Endothelial cell of umbilical vein (primary cell): ENCODE measurements around the gene BAD. TPM values are rescaled to one million over a fixed set of nuclear protein-coding genes. Genes with fewer than 3 reads are reported as not detected.

Experiments
- BruUV-seq: library from RNA; stranded (reverse); fragments of 400-500 nt; replicated peaks from 2 replicates; lab custom pipeline; 2021; lab: Mats Ljungman, UMichigan
- CTCF ChIA-PET: fragments of 300-600, 350-600 bp; sonication (Branson Sonifier 250); formaldehyde crosslinking; loops from one replicate; lab custom pipeline; 2021; ENCODE audit warnings: antibody characterized with exemption, inconsistent platforms; lab: Charles Lee
- POLR2A ChIA-PET: fragments of 300-600, 350-600 bp; sonication (Branson Sonifier 250); formaldehyde crosslinking; loops from one replicate; lab custom pipeline; 2021; ENCODE audit warnings: antibody characterized with exemption, inconsistent platforms; lab: Charles Lee
- DNase-seq: peaks from one replicate; pipeline ENCODE4 v3.0.0-alpha.2; 2011; ENCODE audit warnings: low read depth, low spot score
- FAIRE-seq: peaks from 2 replicates; lab custom pipeline; 2011; peaks lifted over from hg19 to GRCh38; lab: Jason Lieb, UNC
- H2AFZ ChIP-seq: 2 replicates; pipeline ENCODE4 v1.6.0; 2012; ENCODE audit warnings: low read depth, low read length, control low read depth, inconsistent platforms
- H3K27ac ChIP-seq: 2 replicates; pipeline ENCODE4 v1.5.1; 2011; ENCODE audit warnings: low read depth, mild to moderate bottlenecking, control low read depth, low read length, moderate library complexity; ENCODE audit not compliant: insufficient read depth
- H3K27me3 ChIP-seq, 2 experiments: 2 replicates each; pipeline versions ENCODE4 v1.6.0 to v1.6.1; 2011; ENCODE audit warnings: low read length in 2 of 2, mixed read lengths in 1 of 2; ENCODE audit not compliant: control insufficient read depth in 2 of 2, insufficient read depth in 2 of 2
- H3K36me3 ChIP-seq, 2 experiments: 2 replicates in 1 of 2; 3 replicates in 1 of 2; pipeline ENCODE4 v1.5.1; 2011; ENCODE audit warnings: low read length in 2 of 2, mild to moderate bottlenecking in 1 of 2, moderate library complexity in 1 of 2; ENCODE audit not compliant: control insufficient read depth in 2 of 2, insufficient read depth in 2 of 2; ENCODE audit errors: extremely low read depth in 1 of 2
- H3K4me1 ChIP-seq: 3 replicates; pipeline ENCODE4 v1.5.1; 2011; ENCODE audit warnings: mild to moderate bottlenecking, low read length; ENCODE audit not compliant: control insufficient read depth, insufficient read depth; ENCODE audit errors: extremely low read depth
- H3K4me2 ChIP-seq: 2 replicates; pipeline ENCODE4 v1.6.1; 2011; ENCODE audit warnings: low read length, control low read depth, mixed read lengths; ENCODE audit not compliant: insufficient read depth
- H3K4me3 ChIP-seq, 3 experiments: fragments of 200-600 bp in 1 of 3; sonication (generic), shearing (Covaris generic) in 1 of 3; replicated peaks in 1 of 3; 2 replicates each; pipeline ENCODE4 v1.5.1; 2011 to 2016; ENCODE audit warnings: control low read depth in 3 of 3, low read length in 3 of 3, mild to moderate bottlenecking in 2 of 3, inconsistent platforms in 1 of 3, low read depth in 1 of 3, moderate library complexity in 1 of 3; ENCODE audit not compliant: insufficient read depth in 1 of 3
- H3K79me2 ChIP-seq: 2 replicates; pipeline ENCODE4 v1.6.0; 2012; ENCODE audit warnings: low read length, inconsistent platforms; ENCODE audit not compliant: control insufficient read depth, insufficient read depth
- H3K9ac ChIP-seq: replicated peaks from 2 replicates; pipeline ENCODE3; 2011; ENCODE audit warnings: low read length, control low read depth; ENCODE audit not compliant: insufficient read depth; ENCODE audit errors: extremely low read depth
- H3K9me1 ChIP-seq: replicated peaks from 3 replicates; pipeline ENCODE4 v1.6.0; 2011; ENCODE audit warnings: mild to moderate bottlenecking, low read length; ENCODE audit not compliant: control insufficient read depth, insufficient read depth; ENCODE audit errors: extremely low read depth
- H3K9me3 ChIP-seq: replicated peaks from 2 replicates; pipeline ENCODE4 v1.5.1; 2012; ENCODE audit warnings: low read length, inconsistent platforms; ENCODE audit not compliant: control insufficient read depth, insufficient read depth
- H4K20me1 ChIP-seq: replicated peaks from 2 replicates; pipeline ENCODE3; 2011; ENCODE audit warnings: mild to moderate bottlenecking, low read length; ENCODE audit not compliant: control insufficient read depth, insufficient read depth; ENCODE audit errors: extremely low read depth
- EZH2 ChIP-seq: IDR thresholded peaks from 2 replicates; pipeline ENCODE4 v1.6.1; 2012; ENCODE audit warnings: borderline replicate concordance, low read depth, mild to moderate bottlenecking, moderate library complexity, low read length, inconsistent platforms; ENCODE audit not compliant: severe bottlenecking
- FOS ChIP-seq: IDR thresholded peaks from 2 replicates; pipeline ENCODE4 v1.6.1; 2011; ENCODE audit warnings: mild to moderate bottlenecking, low read length, moderate library complexity, borderline replicate concordance; ENCODE audit not compliant: insufficient read depth
- GATA2 ChIP-seq: IDR thresholded peaks from 2 replicates; pipeline ENCODE4 v1.7.0; 2011; ENCODE audit warnings: low read depth, mild to moderate bottlenecking, moderate library complexity, mixed read lengths, low read length; ENCODE audit not compliant: insufficient read length, insufficient read depth
- JUN ChIP-seq: IDR thresholded peaks from 2 replicates; pipeline ENCODE4 v1.6.1; 2011; ENCODE audit warnings: borderline replicate concordance, low read depth; ENCODE audit not compliant: insufficient read length, insufficient read depth
- MYC ChIP-seq: IDR thresholded peaks from one replicate; pipeline ENCODE4 v1.6.1; 2011; ENCODE audit warnings: mild to moderate bottlenecking, low read depth, low read length
- POLR2A ChIP-seq: IDR thresholded peaks from 2 replicates; pipeline ENCODE4 v1.6.1; 2012; ENCODE audit warnings: low read depth, mild to moderate bottlenecking, control low read depth, low read length
- POLR2AphosphoS5 ChIP-seq: IDR thresholded peaks from 2 replicates; pipeline ENCODE4 v1.6.1; 2012; ENCODE audit warnings: low read depth, mild to moderate bottlenecking, control low read depth, low read length, moderate library complexity; ENCODE audit not compliant: insufficient read depth
- dilution Hi-C: fragments of 300-500 bp; cut with MboI; formaldehyde crosslinking; loops from one replicate; pipeline ENCODE4 v1.15.0; 2019; ENCODE audit warnings: low sequenced_read_pairs; ENCODE audit not compliant: extremely low pct_ligation_motif_present
- intact Hi-C: fragments of 100-400 bp; cut with micrococcal nuclease; formaldehyde crosslinking; loops from one replicate; pipeline ENCODE4 v1.10.0; 2022
- polyA plus RNA-seq, 4 experiments: library from polyadenylated mRNA; depleted of rRNA in 3 of 4; stranded (reverse) in 3 of 4; unstranded in 1 of 4; fragments of >200 nt; gene quantifications; 2 replicates each; pipeline versions ENCODE4 v1.2.1 to v1.2.3, GENCODE V29; 2011 to 2012; ENCODE audit warnings: missing spikeins in 1 of 4
- total RNA-seq: library from RNA; stranded (reverse); gene quantifications from 2 replicates; pipeline ENCODE4 v1.2.3, GENCODE V29; 2021
- TF ChIP-seq, protein P1 (sequence below): IDR thresholded peaks from 2 replicates; pipeline ENCODE4 v1.6.1; 2011; ENCODE audit not compliant: insufficient read depth, insufficient read length
- TF ChIP-seq, protein P2 (sequence below), 2 donors: IDR thresholded peaks; 1 replicate in 1 of 2; 2 replicates in 1 of 2; pipeline ENCODE4 v1.5.1; 2011; ENCODE audit warnings: low read length in 2 of 2, mild to moderate bottlenecking in 2 of 2, moderate library complexity in 2 of 2, control low read depth in 1 of 2, inconsistent platforms in 1 of 2, low read depth in 1 of 2; ENCODE audit not compliant: insufficient read depth in 1 of 2; ENCODE audit errors: extremely low read depth in 1 of 2

BAD gene
- total and polyA plus RNA-seq, 2 donors (not counting 3 experiments of a cell fraction or from before 2014, with no cell fraction given) = 65.3 to 88.0 TPM

DNA sequence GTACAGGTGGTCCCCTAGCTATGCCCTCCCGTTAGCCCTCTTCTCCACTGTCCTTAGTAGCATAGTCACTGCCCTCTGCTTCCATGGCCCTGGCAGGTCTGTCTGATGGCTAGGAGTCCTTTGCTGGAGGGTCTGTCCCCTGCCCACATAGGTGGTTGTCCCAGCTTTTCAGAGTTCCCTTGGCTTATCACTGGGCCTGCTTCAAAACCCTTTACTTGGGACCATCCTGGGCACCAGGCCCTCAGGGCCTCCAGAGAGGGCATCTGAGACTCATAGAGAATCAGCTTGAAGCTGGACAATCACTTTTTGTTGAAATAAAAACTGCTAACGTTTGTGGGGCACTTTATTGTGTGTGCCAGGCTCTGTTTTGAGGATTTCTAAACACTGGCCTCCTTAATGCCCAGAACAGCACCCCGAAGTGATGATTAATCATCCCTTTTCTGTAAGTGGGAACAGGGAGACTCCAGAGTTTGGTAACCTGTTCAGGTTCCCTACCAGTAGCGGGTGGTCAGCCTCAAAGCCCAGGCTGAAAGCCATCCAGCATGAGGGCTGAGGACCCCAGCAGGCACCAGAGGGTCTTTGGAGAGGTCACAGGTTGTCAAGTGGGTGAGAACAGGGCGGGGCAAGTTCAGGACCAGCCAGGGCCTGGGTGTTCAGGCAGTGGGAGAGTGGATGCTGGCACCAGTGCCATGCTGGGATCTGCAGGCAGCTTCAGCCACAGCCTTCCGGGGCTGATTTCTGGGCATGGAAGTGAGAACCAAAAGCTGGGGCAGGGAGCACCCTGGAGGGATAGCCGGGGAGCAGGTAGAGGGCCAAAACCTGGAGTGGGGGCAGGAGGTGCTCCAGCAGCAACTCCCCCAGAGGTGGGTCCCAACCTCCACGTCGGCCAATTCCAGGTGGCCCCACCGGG is 6.1 kb upstream of the BAD start:
- Histone ChIP-seq H2AFZ (no peak overlapping the region), H3K36me3 (no peaks in the 10 kb centered on the region), H3K27me3 (peaks cover 36 to 48% of the 10 kb centered on the region in 2 experiments), H3K27ac (no peak overlapping the region), H4K20me1 (no peaks in the 10 kb centered on the region), H3K4me1 (peaks cover 5% of the 10 kb centered on the region), H3K4me2 (no peak overlapping the region), H3K79me2 (no peaks in the 10 kb centered on the region), H3K9me1 (no peaks in the 10 kb centered on the region), H3K4me3 (no peak overlapping the region), H3K9ac (no peak overlapping the region), H3K9me3 (no peaks in the 10 kb centered on the region)
- CTCF ChIA-PET = interaction anchor here (1.1 to 4.5 kb wide), 3 partner anchors 11 to 86 kb away, joined by 4 to 23 read pairs (median 17); partner anchors contain the start of gene ESRRA
- BruUV-seq = no TSS peak
- intact Hi-C loops = no loop called here
- no peak for TF ChIP-seq GATA2
- TF ChIP-seq POLR2A = no peak
- TF ChIP-seq POLR2AphosphoS5 = no peak
- POLR2A ChIA-PET = no interaction called here
- dilution Hi-C loops = no loop called here
- FAIRE-seq (no peak), DNase-seq (no peak)

DNA sequence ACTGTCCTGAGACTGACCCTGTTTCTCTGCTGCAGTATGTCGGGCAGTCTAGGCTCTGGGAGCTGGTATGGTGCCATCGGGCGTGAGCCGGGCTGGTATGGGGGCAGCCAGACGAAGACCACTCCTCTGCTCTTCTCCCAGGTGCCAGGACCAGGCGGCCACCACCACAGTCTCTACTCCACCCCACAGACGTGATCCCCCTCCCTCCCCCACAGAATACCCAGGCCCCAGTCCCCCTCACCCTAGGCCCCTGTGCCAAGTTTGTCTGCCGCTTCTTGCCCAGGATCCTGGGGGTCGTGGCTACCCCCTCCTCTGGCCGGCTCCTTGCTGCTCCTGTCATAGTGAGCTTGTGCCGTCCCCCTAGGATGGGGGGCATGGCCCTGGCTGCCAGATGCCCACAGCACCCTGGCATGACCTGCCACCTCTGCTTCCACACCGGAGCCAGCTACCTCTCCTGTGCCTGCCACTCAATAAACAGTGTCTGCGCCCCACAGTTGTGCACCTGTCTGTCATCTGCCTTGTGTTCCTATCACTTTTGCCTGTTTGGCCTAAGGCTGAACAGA is 4.6 kb upstream of the BAD start:
- ChIA-PET CTCF (interaction anchor here (2.9 to 4.5 kb wide), 2 partner anchors 12 to 16 kb away, joined by 17 to 23 read pairs; partner anchors contain the start of gene ESRRA), POLR2A (no interaction called here)
- Histone ChIP-seq H3K9me1 (no peaks in the 10 kb centered on the region), H3K9ac (no peak overlapping the region), H3K27me3 (peaks cover 27 to 40% of the 10 kb centered on the region in 2 experiments), H3K4me2 (no peak overlapping the region), H4K20me1 (no peaks in the 10 kb centered on the region), H2AFZ (no peak overlapping the region), H3K79me2 (no peaks in the 10 kb centered on the region), H3K36me3 (no peaks in the 10 kb centered on the region), H3K4me3 (no peak overlapping the region), H3K9me3 (no peaks in the 10 kb centered on the region), H3K4me1 (peaks cover 6% of the 10 kb centered on the region), H3K27ac (no peak overlapping the region)
- FAIRE-seq (no peak), DNase-seq (no peak)
- intact Hi-C loops = loop anchor here (5.0 kb wide), 1 partner anchor 102 kb away; the partner anchor contains the start of gene STIP1
- no TSS peak for BruUV-seq
- dilution Hi-C loops = no loop called here
- TF ChIP-seq FOS (no peak), POLR2A (no peak), JUN (no peak), GATA2 (no peak), POLR2AphosphoS5 (no peak), EZH2 (no peak), MYC (no peak)
- TF ChIP-seq, protein P1, sequence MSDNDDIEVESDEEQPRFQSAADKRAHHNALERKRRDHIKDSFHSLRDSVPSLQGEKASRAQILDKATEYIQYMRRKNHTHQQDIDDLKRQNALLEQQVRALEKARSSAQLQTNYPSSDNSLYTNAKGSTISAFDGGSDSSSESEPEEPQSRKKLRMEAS = no peak
- TF ChIP-seq, protein P2, sequence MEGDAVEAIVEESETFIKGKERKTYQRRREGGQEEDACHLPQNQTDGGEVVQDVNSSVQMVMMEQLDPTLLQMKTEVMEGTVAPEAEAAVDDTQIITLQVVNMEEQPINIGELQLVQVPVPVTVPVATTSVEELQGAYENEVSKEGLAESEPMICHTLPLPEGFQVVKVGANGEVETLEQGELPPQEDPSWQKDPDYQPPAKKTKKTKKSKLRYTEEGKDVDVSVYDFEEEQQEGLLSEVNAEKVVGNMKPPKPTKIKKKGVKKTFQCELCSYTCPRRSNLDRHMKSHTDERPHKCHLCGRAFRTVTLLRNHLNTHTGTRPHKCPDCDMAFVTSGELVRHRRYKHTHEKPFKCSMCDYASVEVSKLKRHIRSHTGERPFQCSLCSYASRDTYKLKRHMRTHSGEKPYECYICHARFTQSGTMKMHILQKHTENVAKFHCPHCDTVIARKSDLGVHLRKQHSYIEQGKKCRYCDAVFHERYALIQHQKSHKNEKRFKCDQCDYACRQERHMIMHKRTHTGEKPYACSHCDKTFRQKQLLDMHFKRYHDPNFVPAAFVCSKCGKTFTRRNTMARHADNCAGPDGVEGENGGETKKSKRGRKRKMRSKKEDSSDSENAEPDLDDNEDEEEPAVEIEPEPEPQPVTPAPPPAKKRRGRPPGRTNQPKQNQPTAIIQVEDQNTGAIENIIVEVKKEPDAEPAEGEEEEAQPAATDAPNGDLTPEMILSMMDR (IDR thresholded peaks at IDR 0.05; ENCODE audit: extremely low read depth in 1 of 2, insufficient read depth in 1 of 2, low read depth in 1 of 2, low read length in 2 of 2) = no peak
